MM.1S (cell line): ENCODE results near the gene GALNT15.

Experiments used
- DNase-seq: peaks from one replicate; pipeline ENCODE4 v3.0.0-alpha.2; 2015
- H2AFZ ChIP-seq: fragments of 300-600 bp; sonication (generic); 2 replicates; pipeline ENCODE4 v1.6.0; 2016; ENCODE audit warnings: antibody characterized with exemption, low read length
- H3F3A ChIP-seq: fragments of 300-600 bp; sonication (generic); 2 replicates; pipeline ENCODE4 v1.6.1; 2016; ENCODE audit warnings: mild to moderate bottlenecking, antibody characterized with exemption, low read length, moderate library complexity, mixed read lengths; ENCODE audit not compliant: insufficient read depth
- H3K27ac ChIP-seq: fragments of 300-600 bp; sonication (generic); 2 replicates; pipeline ENCODE4 v1.5.1; 2016; ENCODE audit warnings: mild to moderate bottlenecking, low read length
- H3K27me3 ChIP-seq: fragments of 300-600 bp; sonication (generic); replicated peaks from 2 replicates; pipeline ENCODE4 v1.6.0; 2016; ENCODE audit warnings: low read length; ENCODE audit not compliant: insufficient read depth
- H3K36me3 ChIP-seq: fragments of 300-600 bp; sonication (generic); replicated peaks from 2 replicates; pipeline ENCODE4 v1.6.1; 2016; ENCODE audit warnings: mild to moderate bottlenecking, low read length, mixed read lengths; ENCODE audit not compliant: insufficient read depth
- H3K4me1 ChIP-seq: fragments of 300-600 bp; sonication (generic); 2 replicates; pipeline ENCODE4 v1.6.1; 2016; ENCODE audit warnings: low read length, mixed read lengths
- H3K4me2 ChIP-seq: fragments of 300-600 bp; sonication (generic); 2 replicates; pipeline ENCODE4 v1.6.0; 2016; ENCODE audit warnings: low read depth, low read length
- H3K4me3 ChIP-seq: fragments of 300-600 bp; sonication (generic); 2 replicates; pipeline ENCODE4 v1.5.1; 2016; ENCODE audit warnings: low read length, mixed read lengths
- H3K79me2 ChIP-seq: fragments of 300-600 bp; sonication (generic); 2 replicates; pipeline ENCODE4 v1.6.1; 2016; ENCODE audit warnings: mixed run types, low read length, mixed read lengths
- H3K9ac ChIP-seq: fragments of 300-600 bp; sonication (generic); 2 replicates; pipeline ENCODE4 v1.6.1; 2016; ENCODE audit warnings: low read length, mixed read lengths
- H3K9me2 ChIP-seq: fragments of 300-600 bp; sonication (generic); replicated peaks from 2 replicates; pipeline ENCODE4 v1.6.1; 2016; ENCODE audit warnings: mild to moderate bottlenecking, low read length, mixed read lengths; ENCODE audit not compliant: insufficient read depth
- H3K9me3 ChIP-seq: fragments of 300-600 bp; sonication (generic); replicated peaks from 2 replicates; pipeline ENCODE4 v1.6.1; 2016; ENCODE audit warnings: mild to moderate bottlenecking, low read length, mixed read lengths; ENCODE audit not compliant: insufficient read depth
- H4K20me1 ChIP-seq: fragments of 300-600 bp; sonication (generic); 2 replicates; pipeline ENCODE4 v1.6.1; 2016; ENCODE audit warnings: mild to moderate bottlenecking, low read length, moderate library complexity, mixed read lengths; ENCODE audit not compliant: insufficient read depth
- CTCF ChIP-seq: fragments of 300-600 bp; sonication (generic); IDR thresholded peaks from 2 replicates; pipeline ENCODE4 v1.5.1; 2016; ENCODE audit warnings: antibody characterized with exemption, low read length, mixed read lengths
- EZH2 ChIP-seq: fragments of 300-600 bp; sonication (generic); optimal IDR thresholded peaks from 2 replicates; pipeline ENCODE3; 2017; ENCODE audit warnings: low read depth, mild to moderate bottlenecking, antibody characterized with exemption, low read length, mixed read lengths
- EZH2phosphoT487 ChIP-seq: fragments of 300-600 bp; sonication (generic); IDR thresholded peaks from 2 replicates; pipeline ENCODE4 v1.6.1; 2018; ENCODE audit warnings: antibody characterized with exemption, low read length

The GALNT15 gene

GRCh38 chr3:16253601-16254000, 79.1 kb downstream of the GALNT15 start:
- no peak overlapping the region for H3K4me3 ChIP-seq
- no peak overlapping the region for H2AFZ ChIP-seq
- no peaks in the 10 kb centered on the region for H3F3A ChIP-seq
- no peak overlapping the region for H3K4me2 ChIP-seq
- no peaks in the 10 kb centered on the region for H3K9me2 ChIP-seq
- no peaks in the 10 kb centered on the region for H3K79me2 ChIP-seq
- H3K36me3 ChIP-seq: no peaks in the 10 kb centered on the region
- H3K9me3 ChIP-seq: no peaks in the 10 kb centered on the region
- no peak for TF ChIP-seq CTCF
- TF ChIP-seq EZH2phosphoT487: no peak
- TF ChIP-seq EZH2: no peak
- no peak for DNase-seq
- no peaks in the 10 kb centered on the region for H3K27me3 ChIP-seq
- no peak overlapping the region for H3K27ac ChIP-seq
- H3K9ac ChIP-seq: no peak overlapping the region
- H4K20me1 ChIP-seq: no peaks in the 10 kb centered on the region
- no peaks in the 10 kb centered on the region for H3K4me1 ChIP-seq

DNA sequence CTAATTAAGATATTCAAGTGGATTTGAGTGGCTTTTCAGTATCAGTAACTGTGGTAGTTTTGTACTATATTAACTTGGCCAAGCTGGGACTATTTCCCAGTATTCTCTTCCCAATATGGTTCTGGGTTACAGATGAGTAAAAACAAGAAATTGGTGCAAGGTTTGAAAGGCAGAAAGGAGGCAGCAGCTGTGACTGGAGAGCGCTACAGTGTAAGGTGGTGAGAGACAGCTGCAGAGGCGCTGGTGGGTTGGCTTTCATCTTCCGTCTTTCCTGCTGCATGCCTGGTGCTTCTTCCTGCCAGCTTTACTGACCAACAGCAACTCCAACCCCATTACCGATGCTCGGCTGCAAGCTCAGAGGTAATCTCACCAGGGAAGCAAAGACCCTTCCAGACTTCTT, 80.4 kb downstream of the GALNT15 start:
- TF ChIP-seq EZH2 (no peak), CTCF (no peak), EZH2phosphoT487 (no peak)
- no peaks in the 10 kb centered on the region for H3K4me1 ChIP-seq

GRCh38 chr3:16255326-16255725, 80.8 kb downstream of the GALNT15 start:
- DNase-seq: no peak
- Histone ChIP-seq H3K4me1 (no peaks in the 10 kb centered on the region), H3K36me3 (peaks cover 6% of the 10 kb centered on the region; the same call in 1 of the 2 replicates)

More for the DNA sequence above, 80.4 kb downstream of the GALNT15 start:
- Histone ChIP-seq H3F3A (no peaks in the 10 kb centered on the region), H3K9ac (no peak overlapping the region), H3K9me3 (no peaks in the 10 kb centered on the region), H3K9me2 (no peaks in the 10 kb centered on the region), H3K27ac (no peak overlapping the region), H3K4me3 (no peak overlapping the region), H3K36me3 (peaks cover 4% of the 10 kb centered on the region; the same call in 1 of the 2 replicates), H3K27me3 (no peaks in the 10 kb centered on the region), H3K79me2 (no peaks in the 10 kb centered on the region), H2AFZ (no peak overlapping the region), H4K20me1 (no peaks in the 10 kb centered on the region), H3K4me2 (no peak overlapping the region)
- DNase-seq: no peak

More at GRCh38 chr3:16255326-16255725, 80.8 kb downstream of the GALNT15 start:
- Histone ChIP-seq H3K9me3 (no peaks in the 10 kb centered on the region), H3K4me3 (no peak overlapping the region), H3K27me3 (no peaks in the 10 kb centered on the region), H3K79me2 (no peaks in the 10 kb centered on the region), H3K9ac (no peak overlapping the region), H3K4me2 (no peak overlapping the region), H3K27ac (no peak overlapping the region), H2AFZ (no peak overlapping the region), H3K9me2 (no peaks in the 10 kb centered on the region), H3F3A (no peaks in the 10 kb centered on the region), H4K20me1 (no peaks in the 10 kb centered on the region)
- TF ChIP-seq CTCF (no peak), EZH2 (no peak), EZH2phosphoT487 (no peak)
